DND-41 (cell line): ENCODE results near the gene SEC22C.
"Not testable (repeated sequence)": the region's sequence is repeated elsewhere in the genome, so short reads cannot be mapped to it uniquely, and the experiment has no call there.

ENCODE experiments used
- ATAC-seq: fragments of 200-7000 bp; cut with Tn5 transposase; 3 replicates; pipeline ENCODE4 v1.9.1; 2021; ENCODE audit warnings: low read depth; ENCODE audit not compliant: insufficient read depth
- DNase-seq: peaks from one replicate; pipeline ENCODE4 v3.0.0-alpha.2; 2020
- H2AFZ ChIP-seq: 2 replicates; pipeline ENCODE4 v1.6.0; 2012; ENCODE audit warnings: low read depth, low read length
- H3K27ac ChIP-seq: 2 replicates; pipeline ENCODE4 v1.5.1; 2012; ENCODE audit warnings: low read length, inconsistent platforms
- H3K27me3 ChIP-seq: fragments of 200-600 bp; sonication (generic); 2 replicates; pipeline ENCODE4 v1.6.0; 2012; ENCODE audit warnings: low read length, mild to moderate bottlenecking, inconsistent platforms; ENCODE audit not compliant: insufficient read depth, poor library complexity
- H3K36me3 ChIP-seq: 2 replicates; pipeline ENCODE4 v1.5.1; 2012; ENCODE audit warnings: low read length, inconsistent platforms; ENCODE audit not compliant: insufficient read depth
- H3K4me1 ChIP-seq: 2 replicates; pipeline ENCODE4 v1.5.1; 2012; ENCODE audit warnings: mild to moderate bottlenecking, low read length; ENCODE audit not compliant: insufficient read depth
- H3K4me2 ChIP-seq: 2 replicates; pipeline ENCODE4 v1.6.0; 2012; ENCODE audit warnings: mild to moderate bottlenecking, moderate library complexity, low read length, inconsistent platforms; ENCODE audit not compliant: insufficient read depth
- H3K4me3 ChIP-seq, 2 experiments: fragments of 200-600 bp in 1 of 2; shearing (Covaris generic) in 1 of 2; 2 replicates each; pipeline ENCODE4 v1.5.1; 2012 to 2016; ENCODE audit warnings: inconsistent platforms in 2 of 2, low read length in 2 of 2, mild to moderate bottlenecking in 2 of 2, low read depth in 1 of 2, moderate library complexity in 1 of 2
- H3K79me2 ChIP-seq: 2 replicates; pipeline ENCODE4 v1.6.0; 2012; ENCODE audit warnings: low read length, inconsistent platforms; ENCODE audit not compliant: insufficient read depth
- H3K9ac ChIP-seq: 2 replicates; pipeline ENCODE4 v1.6.0; 2012; ENCODE audit warnings: low read depth, mild to moderate bottlenecking, inconsistent platforms, low read length, moderate library complexity
- H3K9me3 ChIP-seq: 2 replicates; pipeline ENCODE4 v1.5.1; 2012; ENCODE audit warnings: low read length, moderate library complexity, mild to moderate bottlenecking, inconsistent platforms; ENCODE audit not compliant: insufficient read depth, severe bottlenecking
- H4K20me1 ChIP-seq: 2 replicates; pipeline ENCODE4 v1.6.0; 2012; ENCODE audit warnings: low read length; ENCODE audit not compliant: insufficient read depth
- EZH2 ChIP-seq: IDR thresholded peaks from 3 replicates; pipeline ENCODE4 v1.6.1; 2012; ENCODE audit warnings: borderline replicate concordance, low read depth, mild to moderate bottlenecking, moderate library complexity, low read length, inconsistent platforms; ENCODE audit not compliant: severe bottlenecking
- TF ChIP-seq, protein P1 (sequence below): IDR thresholded peaks from 2 replicates; pipeline ENCODE4 v1.5.1; 2012; ENCODE audit warnings: borderline replicate concordance, low read length, moderate library complexity, mild to moderate bottlenecking; ENCODE audit not compliant: poor library complexity, severe bottlenecking; ENCODE audit errors: extremely low read depth

Gene SEC22C

DNA sequence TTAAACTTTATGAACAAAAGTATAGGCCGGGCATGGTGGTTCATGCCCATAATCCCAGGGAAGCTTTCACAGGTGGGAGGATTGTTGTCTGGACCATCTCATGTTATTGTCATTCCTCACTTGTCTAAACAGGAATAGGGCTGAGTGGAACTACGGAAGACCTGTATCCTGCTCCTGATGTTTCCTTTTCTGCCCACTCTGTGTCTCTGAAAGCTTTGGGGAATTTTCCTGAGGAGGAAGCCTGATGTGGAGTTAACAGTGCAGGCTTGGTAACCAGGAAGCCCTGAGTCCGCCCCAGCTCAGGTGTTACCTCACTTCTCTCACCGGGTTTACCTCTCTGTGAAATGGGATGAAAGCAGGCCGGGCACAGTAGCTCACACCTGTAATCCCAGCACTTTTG lies 6.9 kb upstream of the SEC22C start:
- TF ChIP-seq, protein P1, sequence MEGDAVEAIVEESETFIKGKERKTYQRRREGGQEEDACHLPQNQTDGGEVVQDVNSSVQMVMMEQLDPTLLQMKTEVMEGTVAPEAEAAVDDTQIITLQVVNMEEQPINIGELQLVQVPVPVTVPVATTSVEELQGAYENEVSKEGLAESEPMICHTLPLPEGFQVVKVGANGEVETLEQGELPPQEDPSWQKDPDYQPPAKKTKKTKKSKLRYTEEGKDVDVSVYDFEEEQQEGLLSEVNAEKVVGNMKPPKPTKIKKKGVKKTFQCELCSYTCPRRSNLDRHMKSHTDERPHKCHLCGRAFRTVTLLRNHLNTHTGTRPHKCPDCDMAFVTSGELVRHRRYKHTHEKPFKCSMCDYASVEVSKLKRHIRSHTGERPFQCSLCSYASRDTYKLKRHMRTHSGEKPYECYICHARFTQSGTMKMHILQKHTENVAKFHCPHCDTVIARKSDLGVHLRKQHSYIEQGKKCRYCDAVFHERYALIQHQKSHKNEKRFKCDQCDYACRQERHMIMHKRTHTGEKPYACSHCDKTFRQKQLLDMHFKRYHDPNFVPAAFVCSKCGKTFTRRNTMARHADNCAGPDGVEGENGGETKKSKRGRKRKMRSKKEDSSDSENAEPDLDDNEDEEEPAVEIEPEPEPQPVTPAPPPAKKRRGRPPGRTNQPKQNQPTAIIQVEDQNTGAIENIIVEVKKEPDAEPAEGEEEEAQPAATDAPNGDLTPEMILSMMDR: no peak
- no peak for TF ChIP-seq EZH2
- H3K27me3 ChIP-seq: no peaks in the 10 kb centered on the region
- no peak overlapping the region for H3K9ac ChIP-seq
- DNase-seq (no peak), ATAC-seq (no peak)
- no peak overlapping the region for H3K4me2 ChIP-seq
- H2AFZ ChIP-seq: no peak overlapping the region
- H3K27ac ChIP-seq: no peak overlapping the region
- H3K4me1 ChIP-seq: peaks cover 37% of the 10 kb centered on the region
- H4K20me1 ChIP-seq: peaks cover 6% of the 10 kb centered on the region
- peaks cover 20% of the 10 kb centered on the region for H3K36me3 ChIP-seq
- no peaks in the 10 kb centered on the region for H3K9me3 ChIP-seq
- no peak overlapping the region for H3K4me3 ChIP-seq
- H3K79me2 ChIP-seq: peaks cover 30% of the 10 kb centered on the region

DNA sequence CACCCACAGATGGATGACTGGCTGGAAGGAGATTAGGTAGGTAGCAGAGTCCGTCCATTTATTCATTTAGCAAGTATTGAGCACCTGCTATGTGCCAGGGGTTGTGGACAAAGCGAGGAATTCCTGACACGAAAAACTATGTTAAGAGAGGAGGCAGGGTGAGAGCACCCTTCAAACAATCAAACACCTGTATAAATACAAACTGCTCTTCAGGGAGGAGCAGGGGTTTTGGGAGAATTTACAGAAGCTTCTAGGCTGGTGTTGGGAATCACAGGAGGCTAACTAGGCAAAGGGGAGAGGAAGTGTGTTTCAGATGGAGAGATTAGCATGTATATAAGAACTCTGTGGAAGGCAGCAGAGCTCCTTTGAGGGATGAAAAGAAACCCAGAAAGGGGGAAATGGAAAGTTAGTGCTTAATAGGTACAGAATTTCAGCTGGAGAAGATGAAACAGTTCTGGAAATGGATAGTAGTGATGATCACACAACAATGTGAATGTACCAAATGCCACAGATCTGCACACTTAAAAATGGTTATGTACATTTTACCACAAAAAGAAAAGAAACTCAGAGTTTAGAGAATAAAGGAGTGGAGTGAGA lies 805 bp upstream of the SEC22C start:
- H3K9ac ChIP-seq: peak overlapping the region; percentile 88
- H3K4me1 ChIP-seq: peaks cover 33% of the 10 kb centered on the region
- peak overlapping the region; percentile 58 to 78 for H3K4me3 ChIP-seq
- DNase-seq (no peak), ATAC-seq (no peak)
- H2AFZ ChIP-seq: peak overlapping the region; percentile 83
- H3K9me3 ChIP-seq: no peaks in the 10 kb centered on the region
- H3K27ac ChIP-seq: peak overlapping the region; percentile 84
- H3K79me2 ChIP-seq: peaks cover 52% of the 10 kb centered on the region
- TF ChIP-seq, protein P1: no peak
- no peak for TF ChIP-seq EZH2
- H3K36me3 ChIP-seq: peaks cover 8% of the 10 kb centered on the region
- H3K4me2 ChIP-seq: peak overlapping the region; percentile 87
- no peaks in the 10 kb centered on the region for H3K27me3 ChIP-seq
- H4K20me1 ChIP-seq: no peaks in the 10 kb centered on the region

- no peaks in the 10 kb centered on the region for H4K20me1 ChIP-seq
- peaks cover 33% of the 10 kb centered on the region for H3K4me1 ChIP-seq
- DNase-seq: no peak
- ATAC-seq: no peak
- H3K9me3 ChIP-seq: no peaks in the 10 kb centered on the region
- peaks cover 63% of the 10 kb centered on the region for H3K79me2 ChIP-seq
- H3K9ac ChIP-seq: peak overlapping the region; percentile 88
- peaks cover 11% of the 10 kb centered on the region for H3K36me3 ChIP-seq
- no peaks in the 10 kb centered on the region for H3K27me3 ChIP-seq
- TF ChIP-seq EZH2: no peak
- TF ChIP-seq, protein P1: no peak
- peak overlapping the region; percentile 87 for H3K4me2 ChIP-seq
- peak overlapping the region; percentile 83 for H2AFZ ChIP-seq
- H3K4me3 ChIP-seq: peak overlapping the region; percentile 58 to 78
- H3K27ac ChIP-seq: peak overlapping the region; percentile 84
These were observed 413 bp downstream of the SEC22C start for GRCh38 chr3:42581400-42581708.

GRCh38 chr3:42579346-42579745 lies 2.4 kb downstream of the SEC22C start:
- H3K4me1 ChIP-seq: peaks cover 33% of the 10 kb centered on the region
- peaks cover 15% of the 10 kb centered on the region for H3K9me3 ChIP-seq
- H3K27me3 ChIP-seq, H3K4me3 ChIP-seq, H3K9ac ChIP-seq, H2AFZ ChIP-seq, H3K27ac ChIP-seq, DNase-seq, H3K4me2 ChIP-seq, ATAC-seq, H4K20me1 ChIP-seq: not testable (repeated sequence)
- H3K36me3 ChIP-seq: peaks cover 26% of the 10 kb centered on the region
- H3K79me2 ChIP-seq: peaks cover 81% of the 10 kb centered on the region
